B cell (primary cell): ENCODE measurements around the gene SOD3. TPM values are rescaled to one million over a fixed set of nuclear protein-coding genes. Genes with fewer than 3 reads are reported as not detected.

ENCODE experiments used
- ATAC-seq: fragments of 200-7000 bp; cut with Tn5 transposase; one replicate; pipeline ENCODE4 v1.10.0; 2021; ENCODE audit warnings: low read depth, mild to moderate bottlenecking, moderate number of reproducible peaks, moderate library complexity
- CTCF ChIA-PET: fragments of 350-600 bp; sonication (Branson Sonifier 250); formaldehyde crosslinking; loops from one replicate; lab custom pipeline; 2021; ENCODE audit warnings: antibody characterized with exemption, inconsistent platforms; lab: Charles Lee
- POLR2A ChIA-PET: fragments of 350-600 bp; sonication (Branson Sonifier 250); formaldehyde crosslinking; loops from one replicate; lab custom pipeline; 2021; ENCODE audit warnings: antibody characterized with exemption; lab: Charles Lee
- DNase-seq: peaks from one replicate; pipeline ENCODE4 v3.0.0; 2013
- H2AFZ ChIP-seq: 2 replicates; pipeline ENCODE4 v1.6.1; 2012; ENCODE audit warnings: mild to moderate bottlenecking, low read depth, low read length; ENCODE audit not compliant: insufficient read depth, poor library complexity, severe bottlenecking
- H3K27ac ChIP-seq, 2 donors: 1 replicate in 1 of 2; 2 replicates in 1 of 2; pipeline ENCODE4 v1.5.1; 2012 to 2013; ENCODE audit warnings: low read length in 2 of 2, mild to moderate bottlenecking in 2 of 2, moderate library complexity in 1 of 2
- H3K27me3 ChIP-seq, 4 experiments: fragments of 200-600 bp in 1 of 4; sonication (generic) in 1 of 4; replicated peaks in 1 of 4; 1 replicate in 2 of 4; 2 replicates in 2 of 4; pipeline versions ENCODE4 v1.6.1 to v1.7.0; 2013 to 2016; ENCODE audit warnings: low read length in 3 of 4, mild to moderate bottlenecking in 2 of 4, mixed read lengths in 1 of 4, moderate library complexity in 1 of 4; ENCODE audit not compliant: insufficient read depth in 4 of 4, control insufficient read depth in 3 of 4; ENCODE audit errors: control extremely low read depth in 1 of 4
- H3K36me3 ChIP-seq, 2 experiments: replicated peaks in 1 of 2; 1 replicate in 1 of 2; 2 replicates in 1 of 2; pipeline versions ENCODE4 v1.6.1 to v1.7.1; 2013; ENCODE audit warnings: low read length in 1 of 2; ENCODE audit not compliant: insufficient read depth in 2 of 2, control insufficient read depth in 1 of 2; ENCODE audit errors: control extremely low read depth in 1 of 2, extremely low read depth in 1 of 2
- H3K4me1 ChIP-seq, 2 donors: fragments of 200-600 bp in 1 of 2; sonication (generic) in 1 of 2; 1 replicate in 1 of 2; 2 replicates in 1 of 2; pipeline versions ENCODE4 v1.5.1 to v1.6.1; 2013 to 2017; ENCODE audit warnings: low read length in 2 of 2; ENCODE audit not compliant: control insufficient read depth in 2 of 2, insufficient read depth in 2 of 2
- H3K4me2 ChIP-seq: replicated peaks from 2 replicates; pipeline ENCODE3; 2012; ENCODE audit warnings: mild to moderate bottlenecking, low read depth, low read length; ENCODE audit not compliant: poor library complexity, severe bottlenecking
- H3K4me3 ChIP-seq, 5 experiments: fragments of 200-600 bp in 1 of 5; sonication (generic) in 1 of 5; 1 replicate in 3 of 5; 2 replicates in 2 of 5; pipeline versions ENCODE4 v1.5.1 to v1.7.0; 2011 to 2016; ENCODE audit warnings: low read length in 4 of 5, mild to moderate bottlenecking in 4 of 5, low read depth in 2 of 5, control low read depth in 1 of 5, moderate library complexity in 1 of 5; ENCODE audit not compliant: insufficient read depth in 1 of 5; ENCODE audit errors: control extremely low read depth in 1 of 5, extremely low read depth in 1 of 5
- H3K79me2 ChIP-seq: fragments of 200-600 bp; sonication (generic); one replicate; pipeline ENCODE4 v1.6.0; 2016; ENCODE audit warnings: low read length; ENCODE audit not compliant: control insufficient read depth, insufficient read depth
- H3K9ac ChIP-seq: fragments of 200-600 bp; sonication (generic); 2 replicates; pipeline ENCODE4 v1.6.1; 2017; ENCODE audit warnings: mild to moderate bottlenecking, low read length, moderate library complexity
- H3K9me3 ChIP-seq, 3 donors: one replicate each; pipeline versions ENCODE4 v1.6.1 to v1.7.1; 2013; ENCODE audit warnings: low read length in 2 of 3; ENCODE audit not compliant: control insufficient read depth in 2 of 3, insufficient read depth in 1 of 3; ENCODE audit errors: control extremely low read depth in 1 of 3
- H4K20me1 ChIP-seq: 2 replicates; pipeline ENCODE4 v1.6.0; 2012; ENCODE audit warnings: mild to moderate bottlenecking, low read length; ENCODE audit not compliant: insufficient read depth, control insufficient read depth, poor library complexity, severe bottlenecking
- H3K27ac Mint-ChIP-seq: one replicate; pipeline ENCODE4 v1.8.0; 2021; ENCODE audit warnings: mixed read lengths
- H3K27me3 Mint-ChIP-seq: one replicate; pipeline ENCODE4 v1.8.0; 2021; ENCODE audit warnings: mixed read lengths
- H3K4me1 Mint-ChIP-seq: one replicate; pipeline ENCODE4 v1.8.0; 2021; ENCODE audit warnings: mixed read lengths
- H3K4me3 Mint-ChIP-seq: one replicate; pipeline ENCODE4 v1.8.0; 2021; ENCODE audit warnings: mixed read lengths
- H3K9me3 Mint-ChIP-seq: one replicate; pipeline ENCODE4 v1.8.0; 2022; ENCODE audit warnings: mixed read lengths; ENCODE audit not compliant: insufficient read depth
- EZH2 ChIP-seq: IDR thresholded peaks from 2 replicates; pipeline ENCODE4 v1.6.1; 2012; ENCODE audit warnings: borderline replicate concordance, low read depth, mild to moderate bottlenecking, moderate library complexity, low read length; ENCODE audit not compliant: insufficient read depth, poor library complexity, severe bottlenecking
- WGBS: methylation state at CpG from one replicate; pipeline ENCODE4 v1.1.5; 2013; ENCODE audit warnings: missing lambda C conversion rate; ENCODE audit not compliant: insufficient coverage; 5-methylcytosine and 5-hydroxymethylcytosine counted together
- intact Hi-C: fragments of 100-400 bp; cut with micrococcal nuclease; formaldehyde crosslinking; loops from one replicate; pipeline ENCODE4 v1.10.0; 2022
- polyA plus RNA-seq: library from polyadenylated mRNA; depleted of rRNA; stranded (reverse); fragments of >200 nt; gene quantifications from 2 replicates; pipeline ENCODE4 v1.2.3, GENCODE V29; 2012
- total RNA-seq, 2 donors: library from RNA; stranded (reverse); fragments of 120-200 nt in 1 of 2; gene quantifications; 1 replicate in 1 of 2; 2 replicates in 1 of 2; pipeline versions ENCODE4 v1.2.3 to v1.2.4, GENCODE V29; 2013 to 2022
- TF ChIP-seq, protein P1 (sequence below): fragments of 200-600 bp; IDR thresholded peaks from one replicate; pipeline ENCODE4 v1.8.0; 2022; ENCODE audit warnings: antibody characterized with exemption, mild to moderate bottlenecking

Gene SOD3
- total and polyA plus RNA-seq, 2 donors (not counting 1 experiment from before 2014, with no cell fraction given): not detected

DNA sequence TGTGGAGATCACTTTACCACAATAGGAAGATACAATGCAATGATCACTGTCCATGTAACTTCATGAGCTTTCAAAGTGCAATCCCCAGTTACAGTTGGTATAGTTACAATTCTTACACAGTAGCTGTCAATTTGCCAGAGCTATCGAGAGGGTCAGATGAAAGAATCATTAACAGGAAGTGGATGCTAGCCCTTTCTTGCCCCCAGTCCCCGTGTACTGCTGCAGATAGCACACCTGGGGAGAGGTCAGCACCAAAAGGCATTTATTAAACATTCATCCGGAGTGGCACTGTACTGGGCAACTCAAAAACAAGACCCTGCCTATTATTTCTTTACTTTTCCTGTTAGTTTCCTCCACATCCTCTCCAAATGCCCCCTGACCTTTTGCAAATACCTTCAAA lies 47.7 kb downstream of the SOD3 start:
- Histone ChIP-seq H2AFZ (no peak overlapping the region), H3K9ac (no peak overlapping the region), H4K20me1 (no peaks in the 10 kb centered on the region), H3K27ac (no peak overlapping the region), H3K9me3 (no peaks in the 10 kb centered on the region), H3K4me1 (no peaks in the 10 kb centered on the region), H3K4me2 (no peak overlapping the region), H3K27me3 (no peaks in the 10 kb centered on the region), H3K4me3 (no peak overlapping the region), H3K36me3 (no peaks in the 10 kb centered on the region), H3K79me2 (no peaks in the 10 kb centered on the region)
- no peaks in the 10 kb centered on the region for H3K4me1 Mint-ChIP-seq
- POLR2A ChIA-PET: no interaction called here
- DNase-seq (no peak), ATAC-seq (no peak)
- 87% methylated on average over 3 of the region's 3 CpGs for WGBS
- H3K9me3 Mint-ChIP-seq: no peaks in the 10 kb centered on the region
- CTCF ChIA-PET: no interaction called here
- no peaks in the 10 kb centered on the region for H3K27me3 Mint-ChIP-seq
- H3K27ac Mint-ChIP-seq: no peak overlapping the region
- H3K4me3 Mint-ChIP-seq: no peak overlapping the region
- intact Hi-C loops: no loop called here
- TF ChIP-seq, protein P1, sequence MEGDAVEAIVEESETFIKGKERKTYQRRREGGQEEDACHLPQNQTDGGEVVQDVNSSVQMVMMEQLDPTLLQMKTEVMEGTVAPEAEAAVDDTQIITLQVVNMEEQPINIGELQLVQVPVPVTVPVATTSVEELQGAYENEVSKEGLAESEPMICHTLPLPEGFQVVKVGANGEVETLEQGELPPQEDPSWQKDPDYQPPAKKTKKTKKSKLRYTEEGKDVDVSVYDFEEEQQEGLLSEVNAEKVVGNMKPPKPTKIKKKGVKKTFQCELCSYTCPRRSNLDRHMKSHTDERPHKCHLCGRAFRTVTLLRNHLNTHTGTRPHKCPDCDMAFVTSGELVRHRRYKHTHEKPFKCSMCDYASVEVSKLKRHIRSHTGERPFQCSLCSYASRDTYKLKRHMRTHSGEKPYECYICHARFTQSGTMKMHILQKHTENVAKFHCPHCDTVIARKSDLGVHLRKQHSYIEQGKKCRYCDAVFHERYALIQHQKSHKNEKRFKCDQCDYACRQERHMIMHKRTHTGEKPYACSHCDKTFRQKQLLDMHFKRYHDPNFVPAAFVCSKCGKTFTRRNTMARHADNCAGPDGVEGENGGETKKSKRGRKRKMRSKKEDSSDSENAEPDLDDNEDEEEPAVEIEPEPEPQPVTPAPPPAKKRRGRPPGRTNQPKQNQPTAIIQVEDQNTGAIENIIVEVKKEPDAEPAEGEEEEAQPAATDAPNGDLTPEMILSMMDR: no peak
- TF ChIP-seq EZH2: no peak

DNA sequence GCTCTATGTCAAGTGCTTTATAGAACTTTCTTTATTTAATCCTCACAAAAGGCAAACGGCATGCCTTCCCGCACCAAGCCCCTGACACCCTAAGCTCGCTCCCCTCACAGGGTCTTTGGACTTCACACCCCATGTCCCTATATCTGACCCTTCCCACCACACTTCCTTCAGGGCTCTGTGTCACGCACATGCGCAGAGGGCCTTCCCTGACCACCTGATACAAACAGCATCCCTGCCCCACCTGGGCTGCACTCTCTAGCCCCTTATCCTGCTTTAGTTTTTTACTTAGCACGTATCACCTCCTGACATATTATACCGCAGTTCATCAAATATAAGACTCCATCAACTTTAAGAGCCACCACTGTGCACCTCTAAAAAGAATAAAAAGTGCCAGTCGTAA lies 49.8 kb downstream of the SOD3 start:
- H3K79me2 ChIP-seq: no peaks in the 10 kb centered on the region
- no peaks in the 10 kb centered on the region for H3K4me1 ChIP-seq
- WGBS: 94% methylated on average over 5 of the region's 8 CpGs
- H3K4me1 Mint-ChIP-seq: no peaks in the 10 kb centered on the region
- no peaks in the 10 kb centered on the region for H4K20me1 ChIP-seq
- no peak for TF ChIP-seq EZH2
- TF ChIP-seq, protein P1: no peak
- intact Hi-C loops: no loop called here
- H3K4me3 ChIP-seq: no peak overlapping the region
- H3K9me3 Mint-ChIP-seq: no peaks in the 10 kb centered on the region
- CTCF ChIA-PET: no interaction called here
- H3K36me3 ChIP-seq: no peaks in the 10 kb centered on the region
- H2AFZ ChIP-seq: no peak overlapping the region
- H3K4me2 ChIP-seq: no peak overlapping the region
- H3K27ac ChIP-seq: no peak overlapping the region
- H3K4me3 Mint-ChIP-seq: no peak overlapping the region
- H3K27ac Mint-ChIP-seq: no peak overlapping the region
- no peaks in the 10 kb centered on the region for H3K9me3 ChIP-seq
- no peak overlapping the region for H3K9ac ChIP-seq
- no peaks in the 10 kb centered on the region for H3K27me3 ChIP-seq
- ATAC-seq (no peak), DNase-seq (no peak)
- POLR2A ChIA-PET: no interaction called here
- peaks cover 2% of the 10 kb centered on the region for H3K27me3 Mint-ChIP-seq
